Stimulated activated CD8-positive, alpha-beta memory T cell treated with anti-CD3 and anti-CD28 coated beads, Interleukin-15, amount 100 ng/mL, for 1 hour (primary cell): ENCODE measurements around the gene PLEKHA6.

Experiments used
- DNase-seq: peaks from one replicate; pipeline ENCODE4 v3.0.0-alpha.2; 2020; ENCODE audit warnings: low read depth

Gene PLEKHA6

DNA sequence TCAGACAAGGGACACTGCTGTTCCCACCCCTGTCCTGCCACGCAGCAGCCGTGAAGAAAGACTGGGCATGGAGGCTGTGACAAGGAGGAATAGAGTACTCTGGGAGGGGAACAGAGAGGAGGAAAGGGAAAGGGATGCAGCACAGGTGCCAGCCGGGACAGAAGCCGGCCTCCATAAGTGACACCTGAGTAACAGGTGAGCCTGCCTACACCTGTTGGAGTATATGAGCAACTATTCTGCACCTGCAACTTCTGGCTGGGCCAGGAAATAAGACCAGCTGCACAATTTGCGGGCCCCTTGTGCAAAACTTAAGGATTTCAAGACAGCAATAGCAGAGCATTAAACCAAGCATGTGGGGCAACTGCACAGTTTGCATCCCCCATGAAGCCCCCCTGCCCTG lies 73.4 kb downstream of the PLEKHA6 start:
- DNase-seq, result no peak

GRCh38 chr1:204285436-204286305 lies 74.1 kb downstream of the PLEKHA6 start:
- DNase-seq, result no peak

- DNase-seq, result no peak
Measured at GRCh38 chr1:204284929-204285328, 74.8 kb downstream of the PLEKHA6 start.

GRCh38 chr1:204283711-204284651 lies 75.7 kb downstream of the PLEKHA6 start:
- DNase-seq, result no peak

- DNase-seq, result no peak
Measured at GRCh38 chr1:204282761-204283221, 76.9 kb downstream of the PLEKHA6 start.

GRCh38 chr1:204280099-204280961 lies 79.4 kb downstream of the PLEKHA6 start:
- no peak for DNase-seq

- no peak for DNase-seq
Measured at GRCh38 chr1:204278958-204279357, 80.8 kb downstream of the PLEKHA6 start.

- DNase-seq, result no peak
Measured at GRCh38 chr1:204278251-204278650, 81.5 kb downstream of the PLEKHA6 start.

DNA sequence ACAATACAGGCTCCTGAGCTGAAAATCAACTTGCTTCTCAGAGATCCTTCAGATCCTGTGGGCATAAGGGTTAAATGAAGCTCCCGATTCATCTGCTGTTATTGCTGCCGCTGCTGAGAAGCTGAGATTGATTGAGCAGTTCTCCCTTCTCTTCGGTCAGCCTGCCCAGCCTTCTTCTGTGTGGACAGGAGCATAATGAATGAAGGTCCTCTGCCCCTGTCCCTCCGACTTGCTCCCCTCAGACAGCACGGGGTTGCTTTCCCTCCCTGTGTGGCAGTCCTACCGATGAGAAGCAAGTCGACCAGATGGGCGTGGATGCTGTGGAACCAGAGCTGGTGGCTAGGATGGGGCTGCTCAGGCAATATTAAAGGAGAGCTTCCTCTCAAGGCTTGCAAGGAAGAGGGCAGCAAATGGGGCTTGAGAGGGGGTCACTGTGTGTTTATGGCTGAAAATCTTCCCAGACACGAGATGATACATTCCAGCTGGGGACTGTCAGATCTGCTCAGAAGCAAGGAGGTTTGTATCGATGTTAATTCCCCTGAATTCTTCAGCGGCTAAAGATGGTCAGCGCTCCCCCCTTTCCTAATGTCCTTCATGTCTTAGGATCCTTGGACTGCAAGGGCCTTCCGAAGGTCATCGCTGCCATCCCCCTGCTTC lies 82.0 kb downstream of the PLEKHA6 start:
- no peak for DNase-seq

DNA sequence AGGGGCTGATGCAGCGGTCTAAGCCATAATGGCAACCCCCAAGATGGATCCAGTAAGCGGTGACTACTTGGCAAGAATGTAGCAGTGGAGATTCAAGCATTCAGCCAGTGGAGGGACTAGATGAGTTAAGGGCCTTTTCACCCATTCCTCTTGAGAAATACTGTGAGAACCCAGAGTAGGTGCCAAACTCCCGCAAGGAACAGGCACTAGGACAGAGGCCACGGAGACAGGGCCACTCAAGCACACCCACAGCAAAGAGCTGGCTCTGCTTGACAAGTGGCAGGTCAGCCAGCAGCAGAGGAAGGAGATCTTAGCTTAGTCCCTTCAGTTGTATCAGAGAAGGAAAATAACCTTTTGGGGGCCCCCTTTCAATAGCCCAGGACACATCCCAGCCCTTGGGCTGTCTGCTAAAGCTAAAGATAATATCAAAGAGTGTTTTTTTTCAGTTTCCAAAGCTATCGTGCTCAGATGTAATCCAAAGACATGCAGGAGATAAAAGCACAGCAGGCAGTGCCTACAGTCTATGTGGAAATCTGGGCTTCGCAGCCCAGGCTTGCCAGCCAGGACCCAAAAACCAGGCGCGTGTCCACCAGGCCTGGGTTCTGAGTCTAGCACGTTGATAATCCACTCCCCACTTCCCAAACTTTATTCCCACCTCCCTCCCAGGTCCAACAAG lies 83.9 kb downstream of the PLEKHA6 start:
- no peak for DNase-seq

- DNase-seq, result no peak
Measured at GRCh38 chr1:204274446-204274845, 85.3 kb downstream of the PLEKHA6 start.

- DNase-seq, result no peak
Measured at GRCh38 chr1:204272505-204272904, 87.2 kb downstream of the PLEKHA6 start.

DNA sequence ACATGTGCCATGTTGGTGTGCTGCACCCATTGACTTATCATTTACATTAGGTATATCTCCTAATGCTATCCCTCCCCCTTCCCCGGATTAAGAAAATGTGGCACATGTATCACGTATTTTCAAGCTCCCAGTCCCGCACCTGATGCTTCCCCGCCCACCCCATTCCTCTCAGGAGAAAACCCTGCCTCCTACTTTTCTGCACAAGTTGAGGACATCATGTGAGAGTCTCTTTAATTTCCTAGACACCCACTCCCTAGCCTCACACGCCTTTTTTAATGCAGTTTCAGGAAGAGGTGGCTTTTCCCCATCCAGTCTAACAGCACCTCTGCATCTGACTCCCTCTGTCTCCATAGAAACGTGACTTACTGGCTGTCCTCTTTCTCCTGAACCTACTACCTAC lies 87.8 kb downstream of the PLEKHA6 start:
- no peak for DNase-seq

GRCh38 chr1:204268101-204268500 lies 91.6 kb downstream of the PLEKHA6 start:
- DNase-seq, result no peak

DNA sequence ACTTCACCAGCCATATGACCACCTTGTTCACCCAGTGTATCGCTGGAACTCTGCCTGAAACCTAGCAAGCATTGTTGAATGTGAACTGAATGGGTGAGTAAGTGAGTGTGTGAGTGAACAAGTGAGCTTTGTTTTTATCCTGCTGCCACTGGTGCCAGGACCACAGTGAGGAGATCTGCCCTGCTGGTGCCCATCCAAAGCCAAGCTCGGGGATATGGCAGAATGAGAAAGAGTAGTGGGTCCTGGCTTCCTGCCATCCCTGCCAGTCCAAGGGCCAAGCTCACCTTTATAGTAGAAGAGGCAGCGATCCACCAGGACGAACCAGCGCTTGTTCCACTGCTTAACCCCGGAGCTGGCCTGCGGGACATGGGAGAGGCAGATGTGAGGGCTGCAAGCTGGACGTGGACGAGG lies 92.5 kb downstream of the PLEKHA6 start:
- DNase-seq, result no peak

DNA sequence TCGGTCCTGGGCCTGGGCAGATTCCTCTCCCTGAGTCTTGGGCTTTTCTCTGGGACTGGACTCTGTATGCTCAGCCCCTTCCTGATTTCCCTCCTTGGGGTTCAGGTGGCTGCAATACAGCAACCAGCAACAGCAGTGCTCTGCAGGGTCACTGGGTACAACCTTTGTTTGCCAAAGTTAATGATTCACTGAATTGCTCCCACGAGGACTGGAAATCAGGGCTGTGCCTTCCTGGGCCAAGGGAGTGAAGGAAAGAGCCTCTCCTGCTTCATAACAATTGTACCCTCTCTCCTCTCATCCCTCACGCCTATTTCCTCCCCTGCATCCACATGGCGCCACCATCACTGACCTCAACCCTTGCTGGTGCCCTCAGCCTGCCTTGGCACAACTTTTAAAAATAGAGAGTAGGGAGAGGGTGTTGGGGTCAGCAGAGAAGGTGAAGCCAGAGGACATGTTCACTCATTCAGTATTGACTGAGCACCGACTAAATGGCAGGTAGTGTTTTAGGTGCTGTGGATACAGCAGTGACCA lies 93.2 kb downstream of the PLEKHA6 start:
- no peak for DNase-seq

DNA sequence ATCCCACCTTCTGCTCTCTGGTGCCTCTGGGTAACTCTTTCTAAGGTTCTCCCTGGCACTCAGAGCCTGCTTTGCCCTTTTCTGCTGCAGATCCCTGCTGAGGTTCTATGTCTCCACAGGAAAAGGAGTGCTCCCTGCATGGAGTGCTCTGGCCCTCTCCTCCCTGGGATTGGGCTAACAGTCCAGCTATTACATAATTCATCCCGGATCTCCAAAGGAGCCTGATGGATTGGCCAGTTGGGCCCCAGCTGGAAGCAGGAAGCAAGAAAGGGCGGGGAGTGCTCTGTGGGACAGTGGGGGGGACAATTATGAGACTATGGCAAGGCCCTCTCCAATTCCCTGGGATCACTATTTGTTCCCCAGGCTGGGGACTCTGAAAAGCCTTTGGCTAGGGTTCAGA lies 94.1 kb downstream of the PLEKHA6 start:
- no peak for DNase-seq

DNA sequence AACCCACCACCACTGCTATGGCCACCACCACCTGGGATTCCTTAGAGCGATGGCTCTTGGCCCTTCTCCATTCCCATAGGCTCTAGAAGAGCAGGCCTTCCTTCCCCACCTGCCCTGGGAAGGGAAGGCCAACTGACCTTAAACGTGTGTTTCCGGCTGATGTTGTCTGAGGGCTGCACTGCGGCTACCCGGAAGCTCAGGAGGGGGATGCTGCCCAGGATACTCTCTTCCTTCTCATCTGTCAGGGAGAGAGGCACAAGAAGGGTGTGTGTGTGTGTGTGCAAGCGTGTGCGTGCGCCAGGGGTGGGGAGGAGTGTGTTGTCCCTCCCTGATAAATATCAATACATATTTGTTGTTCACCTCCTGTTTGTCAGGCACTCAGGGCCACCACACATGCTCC lies 94.9 kb downstream of the PLEKHA6 start:
- DNase-seq, result no peak

DNA sequence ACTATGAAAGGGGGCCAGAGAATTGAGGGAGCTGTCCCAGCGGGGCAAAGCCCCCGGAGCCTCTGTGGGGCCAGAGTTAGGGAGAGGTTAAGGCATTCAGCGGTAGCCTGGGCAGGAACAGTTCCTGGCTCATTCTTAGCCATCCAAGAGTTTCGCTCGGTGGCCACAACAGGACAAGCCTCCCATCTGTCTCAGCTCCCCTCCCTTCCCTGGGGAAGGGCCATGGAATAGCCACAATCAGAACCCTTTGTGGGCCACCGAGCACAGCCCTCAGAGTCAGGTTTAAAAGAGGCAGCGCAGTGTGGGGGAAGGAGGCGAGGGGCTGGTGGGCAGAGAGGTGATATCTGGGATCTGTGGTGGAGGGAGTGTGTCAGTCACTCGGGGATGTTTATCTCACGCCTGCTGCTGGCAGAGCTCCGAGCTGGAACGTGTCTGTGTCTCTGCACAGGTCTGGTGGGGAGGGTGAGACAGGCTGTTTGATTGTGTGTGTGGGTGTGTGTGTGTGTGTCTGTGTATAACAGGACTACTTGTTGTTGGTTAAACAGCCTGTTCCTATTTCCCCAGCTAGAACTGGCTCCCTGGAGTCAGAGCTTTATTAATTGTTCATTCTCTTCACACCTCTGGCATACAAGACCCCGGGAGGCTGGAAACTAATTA lies 96.3 kb downstream of the PLEKHA6 start:
- DNase-seq, result no peak
